RWPE2 (cell line): ENCODE data around the gene KIAA0319L.
A peak's percentile ranks its signal among the peaks of the same experiment; 100 is the strongest.

ENCODE experiments used
- ATAC-seq: fragments of 200-7000 bp; cut with Tn5 transposase; 3 replicates; pipeline ENCODE4 v1.9.1; 2021; ENCODE audit warnings: low read depth
- DNase-seq: peaks from one replicate; pipeline ENCODE4 v3.0.0-alpha.2; 2020; ENCODE audit warnings: low spot score
- H3K27ac ChIP-seq: fragments of 450-650 bp; 2 replicates; pipeline ENCODE4 v1.5.1; 2017; ENCODE audit warnings: mild to moderate bottlenecking; ENCODE audit not compliant: poor library complexity, severe bottlenecking
- H3K27me3 ChIP-seq: fragments of 250-450 bp; sonication (Bioruptor Pico); 2 replicates; pipeline ENCODE4 v1.5.1; 2021; ENCODE audit warnings: mild to moderate bottlenecking, moderate library complexity; ENCODE audit not compliant: insufficient read depth, poor library complexity, severe bottlenecking
- H3K36me3 ChIP-seq: fragments of 250-450 bp; sonication (Bioruptor Pico); 2 replicates; pipeline ENCODE4 v1.5.1; 2020; ENCODE audit warnings: low read depth, mild to moderate bottlenecking, moderate library complexity
- H3K4me1 ChIP-seq: fragments of 250-450 bp; sonication (Bioruptor Pico); 2 replicates; pipeline ENCODE4 v1.5.1; 2021; ENCODE audit warnings: mild to moderate bottlenecking, moderate library complexity; ENCODE audit not compliant: insufficient read depth, poor library complexity, severe bottlenecking
- H3K4me3 ChIP-seq: fragments of 250-450 bp; sonication (Bioruptor Pico); 2 replicates; pipeline ENCODE4 v1.5.1; 2021; ENCODE audit warnings: mild to moderate bottlenecking, moderate library complexity; ENCODE audit not compliant: severe bottlenecking
- H3K9me3 ChIP-seq: fragments of 250-450 bp; sonication (Bioruptor Pico); 2 replicates; pipeline ENCODE4 v1.5.1; 2021; ENCODE audit warnings: mild to moderate bottlenecking, moderate library complexity; ENCODE audit not compliant: severe bottlenecking
- CTCF ChIP-seq: fragments of 450-650 bp; IDR thresholded peaks from one replicate; pipeline ENCODE4 v1.5.1; 2017; ENCODE audit warnings: mild to moderate bottlenecking, moderate library complexity; ENCODE audit not compliant: poor library complexity, severe bottlenecking

KIAA0319L gene

GRCh38 chr1:35564037-35564883, 7.1 kb upstream of the KIAA0319L start:
- Histone ChIP-seq H3K27me3 (no peaks in the 10 kb centered on the region), H3K4me3 (no peak overlapping the region), H3K27ac (no peak overlapping the region), H3K4me1 (no peaks in the 10 kb centered on the region), H3K9me3 (no peaks in the 10 kb centered on the region), H3K36me3 (peaks cover 17% of the 10 kb centered on the region; the same call in 1 of the 2 replicates)
- DNase-seq (no peak), ATAC-seq (peak; percentile 60)
- TF ChIP-seq CTCF, result peak; percentile 84

- ATAC-seq (no peak), DNase-seq (no peak)
- Histone ChIP-seq H3K27me3 (no peaks in the 10 kb centered on the region), H3K36me3 (peaks cover 17% of the 10 kb centered on the region; the same call in 1 of the 2 replicates), H3K4me3 (no peak overlapping the region), H3K4me1 (no peaks in the 10 kb centered on the region), H3K27ac (no peak overlapping the region), H3K9me3 (no peaks in the 10 kb centered on the region)
- TF ChIP-seq CTCF, result no peak
Observed at GRCh38 chr1:35563166-35563565, 6.0 kb upstream of the KIAA0319L start.

- TF ChIP-seq CTCF, result no peak
- H3K36me3 ChIP-seq, result peaks cover 17% of the 10 kb centered on the region; the same call in 1 of the 2 replicates
- no peak for ATAC-seq
Observed at GRCh38 chr1:35561972-35562680, 4.9 kb upstream of the KIAA0319L start.

GRCh38 chr1:35561297-35561971, 4.2 kb upstream of the KIAA0319L start:
- TF ChIP-seq CTCF, result no peak
- no peak for ATAC-seq

More at GRCh38 chr1:35561972-35562680, 4.9 kb upstream of the KIAA0319L start:
- no peaks in the 10 kb centered on the region for H3K4me1 ChIP-seq
- no peak for DNase-seq
- H3K9me3 ChIP-seq, result no peaks in the 10 kb centered on the region
- no peak overlapping the region for H3K4me3 ChIP-seq
- no peak overlapping the region for H3K27ac ChIP-seq
- no peaks in the 10 kb centered on the region for H3K27me3 ChIP-seq

More at GRCh38 chr1:35561297-35561971, 4.2 kb upstream of the KIAA0319L start:
- no peak overlapping the region for H3K27ac ChIP-seq
- DNase-seq, result no peak
- H3K27me3 ChIP-seq, result no peaks in the 10 kb centered on the region
- no peak overlapping the region for H3K4me3 ChIP-seq
- H3K9me3 ChIP-seq, result no peaks in the 10 kb centered on the region
- no peaks in the 10 kb centered on the region for H3K4me1 ChIP-seq
- peaks cover 17% of the 10 kb centered on the region; the same call in 1 of the 2 replicates for H3K36me3 ChIP-seq
